HepG2 (cell line): Measurements from ENCODE around the gene COL4A2. TPM values are rescaled to one million over a fixed set of nuclear protein-coding genes. Genes with fewer than 3 reads are reported as not detected.

ENCODE experiments used
- ADNP ChIP-seq: sonication (generic); formaldehyde crosslinking; IDR thresholded peaks from 2 replicates; pipeline ENCODE4 v1.4.0; 2020; ENCODE audit warnings: missing genetic modification reagents
- ARID2 ChIP-seq: sonication (generic); formaldehyde crosslinking; IDR thresholded peaks from 2 replicates; pipeline ENCODE4 v1.8.1; 2022; ENCODE audit warnings: mild to moderate bottlenecking, missing genetic modification reagents, borderline replicate concordance
- BORCS8-MEF2B ChIP-seq: sonication (generic); formaldehyde crosslinking; IDR thresholded peaks from 2 replicates; pipeline ENCODE4 v1.8.0; 2022; ENCODE audit warnings: mild to moderate bottlenecking, missing genetic modification reagents
- CCAR2 ChIP-seq: fragments of 200-400 bp; formaldehyde crosslinking; optimal IDR thresholded peaks from 2 replicates; pipeline ENCODE3; 2018; ENCODE audit warnings: low read depth, mild to moderate bottlenecking, low read length, moderate library complexity
- HOXA9 ChIP-seq: sonication (generic); formaldehyde crosslinking; IDR thresholded peaks from 2 replicates; pipeline ENCODE4 v1.8.1; 2022; ENCODE audit warnings: missing genetic modification reagents, mild to moderate bottlenecking, moderate library complexity, borderline replicate concordance
- KLF12 ChIP-seq: sonication (generic); formaldehyde crosslinking; IDR thresholded peaks from 2 replicates; pipeline ENCODE4 v1.4.0; 2020; ENCODE audit warnings: missing genetic modification reagents, borderline replicate concordance
- MLXIP ChIP-seq: sonication (generic); formaldehyde crosslinking; IDR thresholded peaks from 2 replicates; pipeline ENCODE4 v1.9.0; 2021; ENCODE audit warnings: missing genetic modification reagents, borderline replicate concordance
- MNT ChIP-seq: fragments of 450-650 bp; IDR thresholded peaks from 2 replicates; pipeline ENCODE4 v1.6.1; 2016
- MTF2 ChIP-seq: sonication (generic); formaldehyde crosslinking; IDR thresholded peaks from 2 replicates; pipeline ENCODE4 v1.5.0; 2020; ENCODE audit warnings: missing genetic modification reagents, borderline replicate concordance
- NFAT5 ChIP-seq: sonication (generic); formaldehyde crosslinking; IDR thresholded peaks from 2 replicates; pipeline ENCODE4 v1.4.0; 2020; ENCODE audit warnings: missing genetic modification reagents
- RFX3 ChIP-seq: IDR thresholded peaks from 2 replicates; pipeline ENCODE4 v1.6.1; 2016; ENCODE audit warnings: missing biosample characterization, missing genetic modification reagents
- SNAPC2 ChIP-seq: sonication (generic); formaldehyde crosslinking; IDR thresholded peaks from 2 replicates; pipeline ENCODE4 v1.8.1; 2022; ENCODE audit warnings: mild to moderate bottlenecking, missing genetic modification reagents
- TGIF2 ChIP-seq: IDR thresholded peaks from 2 replicates; pipeline ENCODE4 v1.6.1; 2016; ENCODE audit warnings: control low read depth, missing compliant biosample characterization
- THYN1 ChIP-seq: sonication (generic); formaldehyde crosslinking; IDR thresholded peaks from 2 replicates; pipeline ENCODE4 v1.8.1; 2023; ENCODE audit warnings: low read depth, mild to moderate bottlenecking, moderate library complexity, missing genetic modification reagents, borderline replicate concordance
- TOE1 ChIP-seq: sonication (generic); formaldehyde crosslinking; IDR thresholded peaks from 2 replicates; pipeline ENCODE4 v1.4.0; 2020; ENCODE audit warnings: mild to moderate bottlenecking, missing genetic modification reagents
- ZNF574 ChIP-seq: sonication (generic); formaldehyde crosslinking; IDR thresholded peaks from 2 replicates; pipeline ENCODE4 v1.4.0; 2020; ENCODE audit warnings: missing genetic modification reagents
- ZNF761 ChIP-seq: sonication (generic); formaldehyde crosslinking; conservative IDR thresholded peaks from 2 replicates; pipeline ENCODE4 v1.4.0; 2020; ENCODE audit warnings: mild to moderate bottlenecking, missing genetic modification reagents
- ZNF790 ChIP-seq: sonication (generic); formaldehyde crosslinking; IDR thresholded peaks from 2 replicates; pipeline ENCODE4 v1.8.0; 2022; ENCODE audit warnings: missing genetic modification reagents, mild to moderate bottlenecking, borderline replicate concordance
- polyA plus RNA-seq, 8 experiments: library from polyadenylated mRNA; depleted of rRNA in 3 of 8; stranded (reverse) in 7 of 8; unstranded in 1 of 8; fragments of >200 nt; fragmentation: Illumina TruSeq in 4 of 8; extraction: Trizol in 4 of 8; gene quantifications; 2 replicates each; pipeline versions ENCODE4 v1.2.1 to v1.2.3, GENCODE V29; 2011 to 2016; ENCODE audit warnings: low read depth in 4 of 8, missing spikeins in 1 of 8, mixed read lengths in 1 of 8; ENCODE audit not compliant: insufficient read depth in 1 of 8
- total RNA-seq, 5 experiments: library from RNA; depleted of rRNA; stranded (reverse); fragments of >200 nt; fragmentation: Illumina TruSeq; extraction: Trizol; gene quantifications; 2 replicates each; pipeline ENCODE4 v1.2.3, GENCODE V29; 2016; ENCODE audit warnings: low read depth in 1 of 5

Gene COL4A2
- total and polyA plus RNA-seq, 2 of the 13 experiments (the other 11 are each of a cell fraction or from before 2014, with no cell fraction given), result 0.22 to 1.9 TPM

- TF ChIP-seq TOE1 (CRISPR knock-in tag), result no peak
- no peak for TF ChIP-seq ADNP (CRISPR knock-in tag)
- peak; percentile 33; the same call in 1 of the 2 replicates for TF ChIP-seq ZNF574 (CRISPR knock-in tag)
- no peak for TF ChIP-seq HOXA9 (CRISPR knock-in tag)
- TF ChIP-seq BORCS8-MEF2B, result 0 out of 2 replicates have a peak, but pooled peaks have one; percentile 27
- no peak for TF ChIP-seq ZNF761 (CRISPR knock-in tag)
- TF ChIP-seq MLXIP (CRISPR knock-in tag), result no peak
- TF ChIP-seq RFX3 (CRISPR knock-in tag), result no peak
- TF ChIP-seq MTF2 (CRISPR knock-in tag), result no peak
- no peak for TF ChIP-seq NFAT5 (CRISPR knock-in tag)
- no peak for TF ChIP-seq KLF12
- no peak for TF ChIP-seq MNT
- TF ChIP-seq ARID2 (CRISPR knock-in tag), result no peak
- TF ChIP-seq ZNF790 (CRISPR knock-in tag), result no peak
- no peak for TF ChIP-seq SNAPC2 (CRISPR knock-in tag)
- peak; percentile 81 for TF ChIP-seq TGIF2 (CRISPR knock-in tag)
- no peak for TF ChIP-seq CCAR2
- no peak for TF ChIP-seq THYN1 (CRISPR knock-in tag)
These were observed 148.9 kb downstream of the COL4A2 start (continued) for GRCh38 chr13:110455941-110456340.
